GM21360 (cell line): ENCODE measurements around the gene CADPS2.
"Not testable (repeated sequence)": the region's sequence is repeated elsewhere in the genome, so short reads cannot be mapped to it uniquely, and the experiment has no call there.

Source experiments
- ATAC-seq: cut with Tn5 transposase; IDR thresholded peaks from one replicate; pipeline ENCODE4 v1.9.1; 2021; ENCODE audit warnings: mild to moderate bottlenecking, moderate library complexity; ENCODE audit not compliant: unreplicated experiment

CADPS2 gene

GRCh38 chr7:122677149-122677548 lies 209.1 kb downstream of the CADPS2 start:
- no peak for ATAC-seq

- no peak for ATAC-seq
Measured at GRCh38 chr7:122676466-122676865, 209.8 kb downstream of the CADPS2 start.

GRCh38 chr7:122675621-122676020 lies 210.6 kb downstream of the CADPS2 start:
- no peak for ATAC-seq

GRCh38 chr7:122675011-122675410 lies 211.2 kb downstream of the CADPS2 start:
- ATAC-seq = no peak

- no peak for ATAC-seq
Measured at GRCh38 chr7:122674502-122674901, 211.8 kb downstream of the CADPS2 start.

GRCh38 chr7:122673951-122674350 lies 212.3 kb downstream of the CADPS2 start:
- no peak for ATAC-seq

GRCh38 chr7:122672536-122672935 lies 213.7 kb downstream of the CADPS2 start:
- no peak for ATAC-seq

- no peak for ATAC-seq
Measured at GRCh38 chr7:122663733-122664132, 222.5 kb downstream of the CADPS2 start.

GRCh38 chr7:122658856-122659255 lies 227.4 kb downstream of the CADPS2 start:
- ATAC-seq = no peak

GRCh38 chr7:122653685-122654084 lies 232.6 kb downstream of the CADPS2 start:
- no peak for ATAC-seq

- ATAC-seq = no peak
Measured at GRCh38 chr7:122652876-122653275, 233.4 kb downstream of the CADPS2 start.

GRCh38 chr7:122651451-122651850 lies 234.8 kb downstream of the CADPS2 start:
- ATAC-seq = no peak

GRCh38 chr7:122643250-122643649 lies 243.0 kb downstream of the CADPS2 start:
- no peak for ATAC-seq

GRCh38 chr7:122638459-122638858 lies 247.8 kb downstream of the CADPS2 start:
- ATAC-seq = no peak

GRCh38 chr7:122637784-122638183 lies 248.5 kb downstream of the CADPS2 start:
- no peak for ATAC-seq

GRCh38 chr7:122635481-122635880 lies 250.8 kb downstream of the CADPS2 start:
- ATAC-seq = not testable (repeated sequence)

GRCh38 chr7:122633472-122633871 lies 252.8 kb downstream of the CADPS2 start:
- ATAC-seq = no peak

GRCh38 chr7:122632238-122632637 lies 254.0 kb downstream of the CADPS2 start:
- ATAC-seq = no peak

GRCh38 chr7:122629412-122629953 lies 256.8 kb downstream of the CADPS2 start:
- no peak for ATAC-seq

GRCh38 chr7:122628651-122629411 lies 257.4 kb downstream of the CADPS2 start:
- no peak for ATAC-seq

GRCh38 chr7:122626785-122627184 lies 259.5 kb downstream of the CADPS2 start:
- no peak for ATAC-seq

- no peak for ATAC-seq
Measured at GRCh38 chr7:122622682-122623081, 263.6 kb downstream of the CADPS2 start.

- no peak for ATAC-seq
Measured at GRCh38 chr7:122619664-122620063, 266.6 kb downstream of the CADPS2 start.
